A549 treated with ZK216348 at 1 μM for 4 hours (cell line): ENCODE results near the gene ANO1. TPM values are rescaled to one million over a fixed set of nuclear protein-coding genes. Genes with fewer than 3 reads are reported as not detected.

Experiments used
- total RNA-seq: library from RNA; stranded (reverse); fragments of 200-300 nt; extraction: Qiagen RNA extraction; gene quantifications from 5 replicates; pipeline ENCODE4 v1.2.3, GENCODE V29; 2022; ENCODE audit warnings: low read depth

Gene ANO1
- total RNA-seq: 1.4 to 3.0 TPM (median 1.7 TPM) in 5 replicates

DNA sequence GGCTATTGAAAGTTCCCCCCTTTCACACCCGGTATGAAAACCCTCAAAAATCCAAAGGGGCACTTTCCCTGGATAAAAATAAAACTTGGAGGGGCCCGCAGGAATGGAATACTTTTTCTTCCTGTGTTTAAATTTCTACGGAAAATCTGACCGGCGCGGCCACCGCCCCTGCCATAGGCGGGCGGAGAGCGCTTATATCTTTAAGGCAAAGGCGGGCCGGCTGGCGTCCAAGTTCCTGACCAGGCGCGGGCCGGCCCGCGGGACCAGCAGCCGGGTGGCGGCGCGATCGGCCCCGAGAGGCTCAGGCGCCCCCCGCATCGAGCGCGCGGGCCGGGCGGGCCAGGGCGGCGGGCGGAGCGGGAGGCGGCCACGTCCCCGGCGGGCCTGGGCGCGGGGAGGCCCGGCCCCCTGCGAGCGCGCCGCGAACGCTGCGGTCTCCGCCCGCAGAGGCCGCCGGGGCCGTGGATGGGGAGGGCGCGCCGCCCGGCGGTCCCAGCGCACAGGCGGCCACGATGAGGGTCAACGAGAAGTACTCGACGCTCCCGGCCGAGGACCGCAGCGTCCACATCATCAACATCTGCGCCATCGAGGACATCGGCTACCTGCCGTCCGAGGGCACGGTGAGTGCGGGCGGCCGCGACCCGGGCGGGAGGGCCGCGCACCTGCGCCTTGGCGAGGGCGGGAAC is at the start of gene ANO1:
Gene ANO1, plus strand, starts transcription at position 223 of the 686 bp plus-strand sequence. Its CDS starts 290 bp downstream, at position 513.

GRCh38 chr11:70202920-70203750 is 125.0 kb downstream of the ANO1 start, which contains the start of gene FADD:
Gene FADD (plus strand): TSS chr11:70203296. CDS start chr11:70203460, 164 bp downstream.

Other genes starting within 250 kb of the ANO1 start
- gene FADD, start 125.0 kb downstream of the ANO1 start, total RNA-seq: 52.8 to 74.6 TPM (median 70.4 TPM) in 5 replicates
- 23.5 to 32.1 TPM (median 31.2 TPM) in 5 replicates for gene PPFIA1, start 192.4 kb downstream of the ANO1 start, total RNA-seq